GM18498 (cell line): ENCODE data around the gene RNASEH2A.

Source experiments
- ATAC-seq: cut with Tn5 transposase; IDR thresholded peaks from one replicate; pipeline ENCODE4 v1.9.1; 2021; ENCODE audit warnings: mild to moderate bottlenecking, moderate library complexity; ENCODE audit not compliant: unreplicated experiment

Gene RNASEH2A

DNA sequence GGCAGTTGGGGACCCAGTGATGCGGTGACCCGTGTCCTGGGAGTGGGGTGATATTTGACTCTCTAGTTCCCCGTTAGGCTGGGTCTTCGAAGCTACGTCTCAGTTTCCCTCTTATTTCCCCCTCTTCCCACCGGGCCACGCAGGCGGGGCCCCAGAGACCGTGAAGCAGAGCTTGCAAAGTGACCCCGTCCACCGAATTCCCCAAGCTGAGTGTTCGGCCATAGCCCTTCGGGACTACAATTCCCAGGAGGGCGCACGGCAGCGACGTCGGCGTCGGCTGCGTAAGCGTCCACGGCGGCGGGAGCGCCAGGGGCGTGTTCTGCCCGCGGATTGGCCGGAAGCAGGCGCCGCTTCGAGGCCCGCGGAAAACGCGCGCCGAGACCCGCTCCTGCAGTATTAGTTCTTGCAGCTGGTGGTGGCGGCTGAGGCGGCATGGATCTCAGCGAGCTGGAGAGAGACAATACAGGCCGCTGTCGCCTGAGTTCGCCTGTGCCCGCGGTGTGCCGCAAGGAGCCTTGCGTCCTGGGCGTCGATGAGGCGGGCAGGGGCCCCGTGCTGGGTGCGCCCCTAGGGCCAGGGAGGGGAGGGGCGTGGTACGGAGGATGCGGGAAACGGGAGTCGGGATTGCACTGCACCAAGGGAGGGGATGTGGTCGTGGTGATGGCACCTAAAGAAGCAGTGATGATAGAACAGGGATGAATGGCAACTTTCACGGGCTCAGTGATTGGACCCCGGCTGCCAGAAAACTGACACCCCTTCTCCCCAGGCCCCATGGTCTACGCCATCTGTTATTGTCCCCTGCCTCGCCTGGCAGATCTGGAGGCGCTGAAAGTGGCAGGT, at the start of gene RNASEH2A:
TSS of gene RNASEH2A (plus strand) at position 343 of the 840 bp plus-strand sequence. CDS start at position 433, 90 bp downstream.
- ATAC-seq, result peak; percentile 87

DNA sequence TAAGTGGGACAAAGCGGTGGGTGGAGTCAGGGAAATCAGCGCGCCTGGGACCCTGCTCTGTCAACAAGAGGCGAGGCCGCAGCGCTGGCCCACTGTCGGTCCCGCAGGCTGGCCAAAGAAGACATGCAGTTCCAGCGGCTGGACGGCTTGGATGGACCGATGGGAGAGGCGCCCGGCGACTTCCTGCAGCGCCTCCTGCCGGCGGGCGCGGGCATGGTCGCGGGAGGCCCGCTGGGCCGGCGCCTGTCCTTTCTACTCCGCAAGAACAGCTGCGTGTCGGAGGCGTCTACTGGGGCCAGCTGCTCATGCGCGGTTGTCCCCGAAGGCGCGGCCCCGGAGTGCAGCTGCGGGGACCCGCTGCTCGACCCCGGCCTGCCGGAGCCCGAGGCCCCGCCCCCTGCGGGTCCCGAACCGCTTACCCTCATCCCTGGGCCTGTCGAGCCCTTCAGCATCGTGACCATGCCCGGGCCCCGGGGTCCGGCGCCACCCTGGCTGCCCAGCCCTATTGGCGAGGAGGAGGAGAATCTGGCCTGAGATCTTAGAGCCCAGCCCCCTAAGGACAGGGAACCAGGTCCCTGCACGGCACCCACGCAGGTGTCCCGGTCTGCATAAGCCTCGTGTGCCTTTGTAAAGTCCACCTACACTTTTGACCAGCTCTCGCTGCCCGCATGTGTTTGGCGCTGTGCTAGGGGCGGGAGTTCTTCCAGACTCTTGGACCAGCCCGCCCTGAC, 48.7 kb upstream of the RNASEH2A start:
- ATAC-seq, result no peak

DNA sequence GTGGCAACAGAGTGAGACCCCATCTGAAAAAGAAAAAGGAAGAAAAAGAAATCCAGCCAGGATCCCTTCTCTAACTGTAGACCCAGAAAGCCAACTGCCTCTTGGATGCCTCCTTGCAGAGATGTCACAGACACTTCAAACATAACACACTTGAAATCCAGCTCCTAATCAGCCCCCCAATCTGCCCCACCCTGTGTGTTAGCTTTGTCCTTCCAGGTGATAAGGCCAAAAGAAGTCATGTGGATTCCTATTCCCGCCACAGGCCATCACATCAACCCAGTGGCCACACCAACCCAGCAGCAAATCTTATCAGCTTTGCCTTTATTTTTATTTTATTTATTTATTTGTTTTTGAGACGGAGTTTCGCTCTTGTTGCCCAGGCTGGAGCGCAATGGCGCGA, 46.7 kb upstream of the RNASEH2A start:
- ATAC-seq, result no peak

DNA sequence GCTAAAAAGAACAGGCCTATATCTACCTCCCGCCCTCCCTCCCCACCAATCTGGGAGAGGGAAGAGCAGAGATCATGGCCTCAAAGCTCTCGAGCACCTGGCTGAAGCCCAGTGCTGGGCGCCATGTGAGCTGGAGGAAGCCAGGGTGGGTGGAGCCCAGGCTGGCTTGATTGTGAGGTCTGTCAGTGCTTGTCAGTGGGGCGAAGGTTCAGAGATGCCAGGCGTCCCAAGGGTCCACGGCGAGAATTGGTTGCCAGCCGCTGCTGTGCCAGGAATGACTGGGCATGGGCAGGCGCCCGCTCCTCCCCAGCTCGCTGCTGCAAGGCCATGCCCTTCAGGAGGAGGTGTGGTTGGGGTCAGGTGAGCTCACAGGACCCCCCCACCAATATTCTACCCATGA, 43.3 kb upstream of the RNASEH2A start:
- ATAC-seq, result no peak

DNA sequence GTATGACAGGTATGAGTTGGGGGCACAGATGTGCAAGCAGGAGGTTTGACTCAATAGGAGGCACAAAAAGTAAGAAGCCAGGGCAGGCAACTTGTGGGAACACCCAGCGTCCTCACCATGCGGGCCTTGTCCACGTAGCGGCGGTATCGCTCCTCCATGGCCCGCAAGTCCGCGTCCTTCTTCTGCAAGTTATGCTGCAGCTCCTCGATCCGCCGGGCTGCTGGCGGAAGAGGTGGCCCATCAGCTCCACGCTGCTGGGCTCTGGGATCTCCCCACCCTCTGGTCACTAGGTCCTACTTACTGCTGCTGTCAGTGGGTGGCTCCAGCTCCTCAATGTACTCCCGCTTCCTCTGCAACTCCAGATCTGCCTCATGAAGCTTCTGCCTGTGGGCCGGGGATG, 41.7 kb upstream of the RNASEH2A start:
- no peak for ATAC-seq

DNA sequence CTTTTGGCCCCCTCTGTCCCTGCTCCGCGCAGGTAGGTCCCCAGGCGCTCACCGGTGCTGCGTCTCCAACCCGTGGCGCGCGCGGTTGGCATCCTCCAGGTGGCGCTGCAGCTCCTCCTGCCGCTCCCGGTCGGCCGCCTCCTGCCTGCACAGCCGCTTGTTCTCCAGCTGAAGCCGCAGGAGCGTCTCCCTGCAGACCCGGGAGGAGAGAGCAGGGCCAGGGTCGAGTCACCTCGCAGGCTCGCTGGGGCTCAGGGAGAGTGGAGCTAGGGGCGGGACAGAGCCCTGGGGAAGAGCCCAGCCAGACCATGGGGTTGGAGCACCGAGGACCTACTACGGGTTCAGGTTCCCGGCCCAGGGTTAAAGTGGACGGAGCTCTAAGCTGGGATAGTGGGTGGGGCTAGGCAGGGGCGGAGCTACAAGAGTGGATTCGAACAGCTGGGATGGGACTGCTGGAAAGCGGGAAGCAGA, 40.3 kb upstream of the RNASEH2A start:
- ATAC-seq, result peak; percentile 53

DNA sequence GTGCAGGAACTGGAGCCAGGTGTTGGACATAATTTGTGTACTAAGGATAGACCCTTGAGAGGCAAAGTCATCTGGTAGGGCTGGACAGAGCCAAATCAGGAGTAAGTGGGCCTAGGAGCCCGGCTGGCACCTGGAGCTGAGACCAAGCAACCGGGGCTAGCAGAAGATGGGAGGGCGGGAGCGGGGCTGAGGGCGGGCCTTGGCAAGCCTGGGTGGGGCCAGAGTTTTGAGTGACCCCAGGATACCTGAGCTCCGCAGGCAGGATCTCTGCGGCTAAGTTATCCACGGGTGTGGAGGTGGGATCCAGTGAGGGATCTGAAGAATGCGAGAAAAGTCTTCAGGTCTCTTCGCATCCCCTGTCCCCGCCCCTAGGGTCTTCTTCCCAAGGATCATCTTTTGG, 39.2 kb upstream of the RNASEH2A start:
- ATAC-seq, result no peak

DNA sequence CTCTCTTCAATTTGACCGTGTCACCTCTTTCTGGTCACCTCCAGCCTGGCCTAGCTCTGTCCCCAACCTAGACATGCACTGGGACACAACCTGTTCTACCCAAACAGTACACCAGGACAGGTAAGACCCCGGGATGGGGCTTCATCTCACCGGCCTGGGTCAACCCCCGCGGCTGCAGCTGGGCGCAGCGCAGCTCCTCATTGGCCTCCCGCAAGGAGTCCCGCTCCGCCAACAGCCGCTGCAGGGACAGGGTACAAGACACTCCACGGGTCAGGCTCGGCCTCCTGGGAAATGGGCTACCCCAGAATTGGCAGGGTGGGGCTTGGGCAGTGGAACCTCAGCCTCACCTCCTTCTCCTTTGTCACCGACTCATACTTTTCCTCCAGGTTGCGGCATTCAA, 38.7 kb upstream of the RNASEH2A start:
- ATAC-seq, result no peak

DNA sequence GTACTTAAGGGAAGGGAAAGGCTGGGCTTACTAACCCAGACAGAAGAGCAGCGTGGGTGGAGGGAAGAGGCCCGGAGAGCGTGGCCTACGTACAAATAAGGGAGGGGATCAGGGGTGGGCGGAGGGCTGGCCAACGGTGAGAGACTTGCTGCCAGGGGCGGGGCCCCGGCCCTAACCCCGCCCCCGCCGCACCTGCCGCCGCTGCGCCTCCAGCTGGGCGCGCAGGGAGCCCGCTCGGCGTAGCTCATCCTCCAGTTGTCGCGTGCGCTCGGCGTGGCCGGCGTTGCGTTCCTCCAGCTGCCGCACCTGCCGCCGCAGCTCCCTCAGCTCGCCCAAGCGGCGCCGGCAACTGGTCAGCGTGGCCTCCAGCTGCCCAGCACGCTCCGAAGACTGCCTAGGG, 36.7 kb upstream of the RNASEH2A start:
- no peak for ATAC-seq

DNA sequence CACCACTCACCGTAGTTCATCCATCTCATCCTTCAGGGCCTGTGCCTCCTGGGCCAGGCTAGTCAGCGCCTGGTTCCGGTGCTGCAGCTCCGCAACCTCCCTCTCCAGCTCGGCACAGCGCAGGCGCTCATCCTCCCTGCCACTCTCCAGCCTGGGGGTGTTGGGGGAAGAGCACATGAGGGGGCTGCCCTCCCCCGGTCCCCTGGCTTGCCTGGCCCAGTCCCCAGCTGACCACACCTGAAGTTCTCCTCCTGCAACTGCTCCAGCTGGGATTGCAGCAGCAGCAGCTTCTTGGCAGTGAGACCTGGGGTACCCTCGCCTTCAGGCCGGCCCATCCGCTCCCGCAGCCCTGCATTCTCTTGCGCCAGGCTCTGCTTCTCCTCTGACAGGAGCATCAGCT, 35.5 kb upstream of the RNASEH2A start:
- ATAC-seq, result no peak

DNA sequence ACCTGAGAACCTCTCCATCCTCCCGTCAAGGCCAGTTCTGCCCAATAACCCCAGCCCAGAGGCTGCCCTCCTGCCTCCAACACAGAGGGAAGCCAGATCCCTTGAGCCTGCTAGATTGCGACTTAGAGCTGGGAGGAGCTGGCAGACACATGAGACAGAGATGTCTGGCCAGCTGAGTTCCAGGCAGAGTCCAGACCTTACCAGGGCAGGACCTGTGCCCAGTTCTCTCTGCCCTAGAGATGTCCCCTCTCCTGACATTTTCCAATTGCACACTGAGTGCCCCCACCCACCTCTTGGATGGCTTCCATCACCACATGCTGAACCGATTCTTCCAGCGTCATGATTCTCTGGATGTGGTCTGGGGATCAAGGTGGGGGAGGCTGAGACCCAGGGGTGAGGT, 34.1 kb upstream of the RNASEH2A start:
- no peak for ATAC-seq

DNA sequence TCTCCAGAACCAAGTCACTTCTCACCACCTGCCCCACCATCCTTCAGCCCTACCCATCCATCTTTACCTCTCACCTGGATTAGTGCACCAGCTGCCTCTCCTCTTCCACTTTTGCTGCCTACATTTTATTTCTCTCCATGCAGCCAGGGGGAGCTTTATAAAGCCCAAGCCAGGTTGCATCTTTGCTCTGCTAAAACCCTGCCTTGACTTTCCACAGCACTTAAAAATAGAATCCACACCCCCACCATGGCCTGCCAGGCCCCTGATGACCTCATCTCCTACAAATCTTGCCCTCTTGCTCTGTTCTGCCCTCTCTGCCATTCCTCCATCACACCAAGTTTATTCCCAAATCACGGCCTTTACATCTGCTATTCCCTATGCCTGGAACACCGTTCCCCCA, 32.8 kb upstream of the RNASEH2A start:
- no peak for ATAC-seq

DNA sequence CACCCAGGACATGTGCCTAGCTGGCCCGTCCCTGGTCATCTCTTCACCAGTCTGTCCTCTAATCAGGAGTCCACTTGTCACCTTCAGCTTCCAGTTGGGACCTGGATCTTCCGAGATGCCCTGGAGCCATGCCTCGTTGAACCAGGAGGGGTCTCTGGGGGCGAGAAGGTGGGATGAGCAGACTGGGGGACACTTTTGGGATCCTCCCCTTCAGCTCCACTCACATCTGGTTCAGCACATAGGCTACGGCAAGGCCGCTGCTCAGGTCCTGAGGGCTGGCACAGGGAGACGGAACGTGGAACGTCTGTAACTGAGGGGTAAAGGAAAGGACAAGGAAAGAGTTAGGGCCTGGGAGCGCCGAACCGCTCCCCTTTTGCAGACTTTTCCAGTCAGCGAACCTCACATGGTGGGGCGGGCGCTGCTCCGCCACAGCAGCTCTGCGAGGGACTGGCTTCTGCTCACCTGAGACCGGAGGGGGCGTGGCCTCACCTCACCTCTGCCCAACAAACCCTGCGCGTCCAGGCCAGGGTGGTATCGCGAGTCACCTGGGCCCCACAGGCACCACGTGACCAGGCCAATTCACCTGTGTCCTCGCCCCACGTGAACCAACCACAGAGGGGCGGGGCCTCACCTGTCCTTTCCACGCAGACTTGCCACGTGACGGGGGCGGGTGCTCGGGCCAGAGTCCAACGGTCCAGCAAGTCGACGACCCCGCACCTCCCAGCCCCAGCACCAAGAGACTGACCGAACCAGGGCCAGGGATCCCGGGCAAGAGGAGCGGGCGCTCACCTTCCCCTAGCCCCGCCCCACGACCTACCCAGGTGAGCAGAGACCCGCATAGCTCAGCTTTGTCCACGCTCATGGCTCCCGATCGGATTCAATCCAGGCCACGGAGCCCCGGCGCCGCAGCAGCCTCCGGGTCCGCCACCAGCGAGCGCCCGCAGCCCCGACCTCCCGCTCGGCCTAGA, 31.5 kb upstream of the RNASEH2A start, which contains the start of gene HOOK2:
TSS of gene HOOK2 (minus strand) at position 965 of the 968 bp plus-strand sequence. CDS start at position 862, 103 bp downstream.
- no peak for ATAC-seq

DNA sequence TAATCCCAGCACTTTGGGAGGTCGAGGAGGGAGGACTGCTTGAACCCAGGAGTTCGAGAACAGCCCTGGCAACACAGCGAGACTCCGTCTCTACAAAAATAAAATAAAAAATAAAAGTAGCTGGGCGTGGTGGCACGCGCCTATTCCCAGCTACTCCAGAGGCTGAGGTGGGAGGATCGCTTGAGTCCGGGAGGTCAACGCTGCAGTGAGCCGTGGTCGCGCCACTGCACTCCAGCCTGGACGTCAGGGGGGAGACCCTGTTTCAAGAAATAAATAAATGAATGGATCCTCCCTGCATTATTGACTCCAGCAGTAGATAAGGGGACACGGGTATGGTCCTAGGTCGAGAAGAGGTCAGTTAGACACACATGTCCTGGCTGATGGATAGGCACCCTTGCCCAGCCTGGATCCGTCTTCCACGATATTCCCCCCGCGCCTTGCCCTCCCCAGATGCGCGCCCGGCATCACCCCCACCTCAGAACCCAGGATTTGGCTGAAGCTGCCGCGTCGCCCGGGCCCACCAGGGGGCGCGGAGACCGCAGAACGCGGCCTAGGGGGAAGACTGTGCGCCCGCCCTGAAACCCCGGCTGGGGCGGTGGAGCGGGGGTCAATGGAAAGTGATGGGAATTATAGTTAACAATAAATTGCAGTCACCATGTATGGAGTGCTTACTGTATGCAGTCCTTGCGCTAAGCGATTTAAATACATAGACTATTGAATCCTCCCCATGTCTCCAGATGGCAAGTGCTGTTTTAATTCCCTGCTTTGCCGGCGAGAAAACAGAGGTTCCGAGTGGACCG, 29.0 kb upstream of the RNASEH2A start:
- ATAC-seq, result no peak

DNA sequence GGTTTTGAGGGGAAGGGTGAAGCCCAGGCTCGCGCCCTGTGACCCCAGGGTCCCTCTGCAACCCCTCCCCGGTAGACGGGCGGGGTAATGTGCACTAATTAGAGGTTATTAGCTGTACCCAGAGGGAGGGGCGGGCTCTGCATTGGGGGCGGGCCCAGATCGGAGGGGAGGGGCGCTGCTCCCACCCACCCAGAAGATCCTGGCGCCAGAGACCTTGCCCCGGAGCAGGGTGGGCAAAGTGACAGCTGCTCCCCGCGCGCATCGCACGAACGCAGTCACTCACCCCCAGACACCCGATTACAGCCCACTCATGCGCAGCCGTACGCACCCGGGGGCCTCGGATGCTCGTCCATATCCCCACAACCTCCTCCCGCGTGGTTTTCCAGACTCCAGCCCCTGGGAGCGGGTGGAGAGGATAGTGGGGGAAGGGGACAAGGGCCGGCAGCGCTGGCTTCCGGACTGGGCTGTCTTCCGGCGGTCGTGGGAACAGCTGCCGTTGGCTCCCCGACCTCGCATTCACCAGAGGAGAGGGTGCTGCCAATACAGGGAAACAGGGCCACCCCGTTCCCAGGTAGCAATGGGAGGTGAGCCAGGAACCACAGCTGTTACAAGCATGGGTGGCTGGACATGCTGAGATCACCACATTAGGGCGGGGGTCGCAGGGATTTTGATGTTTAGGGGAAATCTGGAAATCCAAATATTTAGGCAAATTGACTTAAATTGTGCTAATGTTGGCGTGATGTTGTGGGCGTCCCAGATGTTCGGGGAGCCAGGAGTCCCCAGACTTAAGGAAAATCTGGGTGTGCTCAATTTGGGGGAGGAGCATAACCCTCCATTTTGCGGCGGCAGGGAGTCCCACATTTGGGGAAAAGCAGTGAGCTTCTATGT, 28.1 kb upstream of the RNASEH2A start:
- ATAC-seq, result no peak

DNA sequence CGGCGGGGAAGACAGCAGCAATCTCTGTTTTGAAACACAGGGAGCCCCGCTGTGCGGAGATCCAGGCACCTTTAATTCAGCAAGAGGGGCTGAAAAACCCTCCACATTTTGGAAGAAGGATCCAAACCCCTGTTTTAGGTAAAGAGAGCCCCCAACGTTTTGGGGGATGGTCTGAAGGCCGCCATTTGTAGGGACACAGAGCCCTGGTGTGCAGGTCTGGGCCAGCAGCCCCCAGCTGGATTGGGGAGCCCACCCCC, 27.6 kb upstream of the RNASEH2A start:
- ATAC-seq, result no peak

DNA sequence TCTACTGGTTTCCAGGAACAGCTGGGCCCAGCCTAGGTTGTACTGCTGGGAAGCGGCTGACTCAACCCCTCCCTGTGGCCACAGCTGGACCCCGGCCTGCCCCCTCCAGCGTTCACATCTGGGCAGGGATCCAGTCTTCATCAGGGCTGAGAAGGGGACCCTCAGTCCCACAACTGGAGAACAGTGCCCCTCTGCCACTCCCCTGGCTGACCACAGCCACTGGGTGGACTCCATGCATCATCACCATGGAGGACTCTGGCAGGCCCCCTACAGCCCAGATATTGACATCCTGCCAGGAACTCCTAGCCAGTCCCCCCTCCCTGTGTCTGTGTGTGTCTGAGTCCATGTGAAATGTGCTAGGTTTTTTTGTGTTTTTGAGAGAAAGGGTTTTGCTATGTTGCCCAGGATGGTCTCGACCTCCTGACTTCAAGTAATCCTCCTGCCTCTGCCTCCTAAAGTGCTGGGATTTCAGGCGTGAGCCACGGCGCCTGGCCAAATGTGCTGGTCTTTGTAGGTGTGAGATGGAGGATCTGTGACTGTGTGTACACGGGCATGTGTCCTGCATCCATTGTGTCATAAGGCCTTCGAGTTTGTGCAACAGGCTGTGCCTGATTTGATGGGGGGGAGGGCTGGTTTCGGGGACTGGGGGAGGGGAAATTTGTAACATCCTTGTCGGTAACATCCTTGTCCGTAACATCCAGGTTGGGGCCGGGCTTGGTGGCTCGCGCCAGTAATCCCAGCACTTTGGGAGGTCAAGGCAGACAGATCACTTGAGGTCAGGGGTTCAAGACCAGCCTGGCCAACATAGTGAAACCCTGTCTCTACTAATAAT, 27.0 kb upstream of the RNASEH2A start:
- no peak for ATAC-seq

DNA sequence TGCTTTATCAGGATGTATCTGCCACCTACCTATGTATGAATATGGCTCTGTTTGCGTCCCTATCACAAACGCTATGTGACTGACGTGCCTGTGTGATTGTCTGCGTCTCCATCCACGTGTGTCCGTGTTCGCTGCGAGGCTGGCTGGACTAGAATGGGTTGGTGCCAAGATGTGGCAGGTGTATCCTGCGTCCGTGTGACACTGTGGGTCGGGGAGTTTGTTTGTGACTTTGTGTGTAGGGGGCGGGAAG, 24.3 kb upstream of the RNASEH2A start:
- ATAC-seq, result no peak
